ENCODE measurements around the gene WSB1. TPM values are rescaled to one million over a fixed set of nuclear protein-coding genes. Genes with fewer than 3 reads are reported as not detected.

Gene WSB1
- polyA plus RNA-seq, 2 of the 4 experiments (the other 2 are of a cell fraction): 46.0 to 111 TPM

GRCh38 chr17:27341041-27341471 is 47.1 kb downstream of the WSB1 start:
- CTCF ChIA-PET: interaction anchor here (1.1 to 18.1 kb wide), 10 partner anchors 8 to 262 kb away, joined by 3 to 306 read pairs (median 4); partner anchors contain the start of gene WSB1
- WGBS (ENCODE audit: missing lambda C conversion rate): 83% methylated on average over 4 of the region's 4 CpGs
- peaks cover 20% of the 10 kb centered on the region for H3K4me1 ChIP-seq
- DNase-seq (ENCODE audit: low read depth in 1 of 2, low spot score in 1 of 2): no peak
- peak overlapping the region; percentile 54 to 66; a peak in 3 of 6 replicates for H3K27ac ChIP-seq
- H3K4me3 ChIP-seq: no peak overlapping the region
- no peak for FAIRE-seq
- no peak overlapping the region; the same call in 2 of the 3 replicates for H3K4me2 ChIP-seq
- ATAC-seq: peak; percentile 7 to 28; a peak in 4 of 6 replicates
- no peak for TF ChIP-seq CBX8 (IDR thresholded peaks at IDR 0.05)
- POLR2A ChIA-PET: interaction anchor here (1.4 kb wide), 1 partner anchor 46 kb away, joined by 4 read pairs; no protein-coding TSS in a partner anchor
- no peaks in the 10 kb centered on the region for H3K9me3 ChIP-seq

- Histone ChIP-seq H3K27ac (no peak overlapping the region), H3K4me3 (no peak overlapping the region), H3K9me3 (no peaks in the 10 kb centered on the region), H3K4me1 (peaks cover 20% of the 10 kb centered on the region), H3K4me2 (no peak overlapping the region)
- whole genome bisulfite sequencing (ENCODE audit: missing lambda C conversion rate): 90% methylated on average over 4 of the region's 4 CpGs
- DNase-seq (ENCODE audit: low read depth in 1 of 2, low spot score in 1 of 2) (no peak), ATAC-seq (no peak), FAIRE-seq (no peak)
- TF ChIP-seq CTCF (IDR thresholded peaks at IDR 0.05): no peak
- TF ChIP-seq REST (IDR thresholded peaks at IDR 0.05): no peak
- no peak for TF ChIP-seq FOSB (CRISPR knock-in tag; IDR thresholded peaks at IDR 0.05)
- TF ChIP-seq RAD21 (conservative IDR thresholded peaks at IDR 0.05 in 1 of 2, IDR thresholded peaks at IDR 0.05 in 1 of 2): no peak
- no peak for TF ChIP-seq RFX5 (IDR thresholded peaks at IDR 0.05)
- no peak for TF ChIP-seq RNF2 (IDR thresholded peaks at IDR 0.05; ENCODE audit: borderline replicate concordance, low read depth)
- TF ChIP-seq GATA3 (IDR thresholded peaks at IDR 0.05; ENCODE audit: borderline replicate concordance): no peak
- no peak for TF ChIP-seq ESRRA (IDR thresholded peaks at IDR 0.05; ENCODE audit: borderline replicate concordance, low read length)
- TF ChIP-seq HOXA7 (CRISPR knock-in tag; IDR thresholded peaks at IDR 0.05): no peak
- TF ChIP-seq TFCP2L1 (CRISPR knock-in tag; IDR thresholded peaks at IDR 0.05): no peak
- TF ChIP-seq MAZ (IDR thresholded peaks at IDR 0.05; ENCODE audit: borderline replicate concordance, low read depth, low read length): no peak
- TF ChIP-seq NFE2L2 (conservative IDR thresholded peaks at IDR 0.05; ENCODE audit: low read length): no peak
- TF ChIP-seq PBX3 (IDR thresholded peaks at IDR 0.05): no peak
- TF ChIP-seq CHD2 (IDR thresholded peaks at IDR 0.05; ENCODE audit: low read length, partially characterized antibody): no peak
- POLR2A ChIA-PET: no interaction called here
- CTCF ChIA-PET: interaction anchor here (1.1 to 18.1 kb wide), 7 partner anchors 9 to 261 kb away, joined by 3 to 306 read pairs (median 5); partner anchors contain the start of gene WSB1
Measured at GRCh38 chr17:27342059-27342458, 48.1 kb downstream of the WSB1 start.

- no peak overlapping the region for H3K4me3 ChIP-seq
- H3K9me3 ChIP-seq: no peaks in the 10 kb centered on the region
- TF ChIP-seq NPAS2 (CRISPR knock-in tag; IDR thresholded peaks at IDR 0.05; ENCODE audit: borderline replicate concordance) (no peak), CEBPB (IDR thresholded peaks at IDR 0.05) (no peak), EHMT2 (IDR thresholded peaks at IDR 0.05; ENCODE audit: low read depth) (no peak), ZNF302 (CRISPR knock-in tag; IDR thresholded peaks at IDR 0.05) (no peak), HEYL (CRISPR knock-in tag; IDR thresholded peaks at IDR 0.05) (no peak), HOXB5 (CRISPR knock-in tag; IDR thresholded peaks at IDR 0.05) (no peak), CTCF (IDR thresholded peaks at IDR 0.05) (no peak), TFCP2L1 (CRISPR knock-in tag; IDR thresholded peaks at IDR 0.05) (no peak)
- ChIA-PET CTCF (interaction anchor here (0.9 to 14.9 kb wide), 6 partner anchors 10 to 311 kb away, joined by 3 to 120 read pairs (median 6); no protein-coding TSS in a partner anchor), POLR2A (no interaction called here)
- H3K4me2 ChIP-seq: no peak overlapping the region
- ATAC-seq: no peak
- DNase-seq (ENCODE audit: low read depth in 1 of 2, low spot score in 1 of 2): no peak
- H3K4me1 ChIP-seq: peaks cover 21% of the 10 kb centered on the region
- 93% methylated on average over 3 of the region's 3 CpGs for WGBS (ENCODE audit: missing lambda C conversion rate)
- H3K27ac ChIP-seq: no peak overlapping the region
- FAIRE-seq: no peak
Measured at GRCh38 chr17:27343294-27343693, 49.4 kb downstream of the WSB1 start.
